HEK293T (cell line): ENCODE results near the gene PSEN1.

Source experiments
- ARNT ChIP-seq: fragments of 450-650 bp; IDR thresholded peaks from 2 replicates; pipeline ENCODE4 v1.6.1; 2017; ENCODE audit warnings: mild to moderate bottlenecking
- CTBP1 ChIP-seq: fragments of 450-650 bp; IDR thresholded peaks from 2 replicates; pipeline ENCODE4 v1.6.1; 2016; ENCODE audit warnings: borderline replicate concordance
- ELF4 ChIP-seq: fragments of 450-650 bp; IDR thresholded peaks from 2 replicates; pipeline ENCODE4 v1.6.1; 2017; ENCODE audit warnings: antibody characterized with exemption
- FOXM1 ChIP-seq: fragments of 450-650 bp; IDR thresholded peaks from 2 replicates; pipeline ENCODE4 v1.6.1; 2017; ENCODE audit warnings: mild to moderate bottlenecking, borderline replicate concordance
- LEF1 ChIP-seq: fragments of 450-650 bp; IDR thresholded peaks from 2 replicates; pipeline ENCODE4 v1.6.1; 2017; ENCODE audit warnings: mild to moderate bottlenecking, borderline replicate concordance

DNA sequence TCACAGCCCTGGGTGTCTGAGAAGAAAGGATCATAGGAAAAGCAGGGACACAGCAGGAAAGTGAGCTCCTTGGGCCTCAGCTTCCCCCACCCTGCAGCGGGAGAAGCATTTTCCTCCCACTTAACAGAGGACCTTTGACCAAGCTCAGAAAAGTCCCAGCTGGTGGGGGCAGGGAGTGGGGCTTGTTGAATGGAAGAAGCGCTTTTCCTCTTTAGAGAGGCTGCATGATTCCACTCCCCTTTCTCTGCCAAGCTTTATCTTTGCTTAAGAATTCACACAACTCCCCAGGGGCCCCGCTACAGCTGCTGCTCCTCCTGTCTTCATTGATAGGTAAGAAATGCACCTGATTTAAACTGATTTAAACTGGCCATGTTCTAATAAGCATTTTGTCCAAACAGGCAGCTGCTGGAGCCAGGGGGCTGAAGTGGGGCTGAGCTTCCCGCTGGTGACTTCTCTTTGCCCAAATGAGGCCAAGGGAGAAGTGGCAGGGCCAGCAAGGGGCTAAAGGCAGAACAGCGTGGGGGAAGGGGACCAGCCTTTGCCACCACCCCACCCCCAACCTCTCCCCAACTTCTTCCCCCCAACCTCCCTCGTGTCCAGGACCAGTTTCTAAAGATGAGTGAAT, 99.3 kb downstream of the PSEN1 start:
- TF ChIP-seq ARNT (no peak), FOXM1 (no peak), ELF4 (no peak), LEF1 (no peak), CTBP1 (no peak)
